ENCODE data around the gene SH3PXD2B. TPM values are rescaled to one million over a fixed set of nuclear protein-coding genes. Genes with fewer than 3 reads are reported as not detected.
"Not testable (repeated sequence)": the region's sequence is repeated elsewhere in the genome, so short reads cannot be mapped to it uniquely, and the experiment has no call there.

Gene SH3PXD2B
- polyA plus RNA-seq, 3 donors = 28.7 to 32.1 (median 29.1) TPM

- DNase-seq = no peak
Measured at GRCh38 chr5:172373680-172374079, 80.6 kb downstream of the SH3PXD2B start.

GRCh38 chr5:172371684-172372083, 82.6 kb downstream of the SH3PXD2B start:
- no peak for DNase-seq

- no peak for DNase-seq
Measured at GRCh38 chr5:172370648-172371545, 83.4 kb downstream of the SH3PXD2B start.

GRCh38 chr5:172370237-172370640, 84.1 kb downstream of the SH3PXD2B start:
- DNase-seq = no peak

- DNase-seq = not testable (repeated sequence)
Measured at GRCh38 chr5:172368699-172369098, 85.6 kb downstream of the SH3PXD2B start.

- no peak for DNase-seq
Measured at GRCh38 chr5:172365948-172366608, 88.2 kb downstream of the SH3PXD2B start.

- DNase-seq = no peak
Measured at GRCh38 chr5:172364773-172365172, 89.6 kb downstream of the SH3PXD2B start.

- DNase-seq = no peak
Measured at GRCh38 chr5:172362755-172363154, 91.6 kb downstream of the SH3PXD2B start.

GRCh38 chr5:172361566-172362238, 92.6 kb downstream of the SH3PXD2B start:
- no peak for DNase-seq

- DNase-seq = no peak
Measured at GRCh38 chr5:172358345-172358744, 96.0 kb downstream of the SH3PXD2B start.

GRCh38 chr5:172356527-172356926, 97.8 kb downstream of the SH3PXD2B start:
- DNase-seq = no peak

- no peak for DNase-seq
Measured at GRCh38 chr5:172356047-172356446, 98.3 kb downstream of the SH3PXD2B start.

- DNase-seq = no peak
Measured at GRCh38 chr5:172353846-172354245, 100.5 kb downstream of the SH3PXD2B start.

GRCh38 chr5:172353271-172353812, 101.0 kb downstream of the SH3PXD2B start:
- no peak for DNase-seq

- DNase-seq = not testable (repeated sequence)
Measured at GRCh38 chr5:172352526-172352925, 101.8 kb downstream of the SH3PXD2B start.

- DNase-seq = no peak
Measured at GRCh38 chr5:172351240-172351778, 103.0 kb downstream of the SH3PXD2B start.

GRCh38 chr5:172350212-172351181, 103.8 kb downstream of the SH3PXD2B start:
- no peak for DNase-seq

- DNase-seq = not testable (repeated sequence)
Measured at GRCh38 chr5:172348733-172349132, 105.6 kb downstream of the SH3PXD2B start.

GRCh38 chr5:172348084-172348483, 106.2 kb downstream of the SH3PXD2B start:
- no peak for DNase-seq

GRCh38 chr5:172347496-172348052, 106.8 kb downstream of the SH3PXD2B start:
- no peak for DNase-seq

All from renal pelvis (tissue), 4 donors.